ENCODE measurements around the gene TGM1. TPM values are rescaled to one million over a fixed set of nuclear protein-coding genes. Genes with fewer than 3 reads are reported as not detected.

The TGM1 gene
- total RNA-seq, 6 experiments from 2014 or later, result 0.37 to 1.9 (median 0.77) TPM

DNA sequence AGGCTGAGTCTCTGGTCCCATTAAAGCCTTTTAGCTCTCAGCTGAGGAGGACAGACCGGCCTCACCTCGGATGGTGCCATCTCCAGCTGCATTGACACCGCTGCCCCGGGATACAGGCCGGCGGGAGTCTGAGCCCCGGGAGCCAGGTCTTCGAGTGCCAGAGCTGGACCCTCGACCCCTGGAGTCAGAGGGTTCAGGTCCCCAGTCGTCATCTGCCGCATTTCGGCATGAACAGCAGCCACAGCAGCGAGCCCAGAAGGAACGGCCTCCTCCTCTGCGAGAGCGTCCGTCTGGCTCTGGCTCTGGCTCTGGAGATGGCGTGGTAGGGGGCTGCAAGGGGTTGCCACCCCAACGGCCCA, 1.0 kb downstream of the TGM1 start:
- intact Hi-C loops (cut with DNase I), result no loop called here
- Histone ChIP-seq H3K4me3 (no peak overlapping the region), H3K36me3 (peaks cover 0 to 8% (median 2%) of the 10 kb centered on the region in 4 donors), H3K27me3 (no peaks in the 10 kb centered on the region), H3K4me1 (no peaks in the 10 kb centered on the region), H3K9me3 (no peaks in the 10 kb centered on the region), H3K27ac (no peak overlapping the region)
- DNase-seq (no peak), ATAC-seq (no peak)
- TF ChIP-seq POLR2A (IDR thresholded peaks at IDR 0.05) (no peak), CTCF (IDR thresholded peaks at IDR 0.05) (no peak)
- no CpG with 5 or more reads among the region's 19 CpGs for WGBS (ENCODE audit: insufficient coverage, low coverage, low lambda C conversion rate, missing lambda C conversion rate)

GRCh38 chr14:24261256-24261968, 1.6 kb downstream of the TGM1 start:
- intact Hi-C loops (cut with DNase I), result no loop called here
- DNase-seq, result no peak

GRCh38 chr14:24260780-24261157, 2.2 kb downstream of the TGM1 start:
- ATAC-seq, result no peak
- intact Hi-C loops (cut with DNase I), result no loop called here

More at GRCh38 chr14:24261256-24261968, 1.6 kb downstream of the TGM1 start:
- ATAC-seq, result no peak
- WGBS (ENCODE audit: insufficient coverage, low coverage, low lambda C conversion rate, missing lambda C conversion rate), result no CpG with 5 or more reads among the region's 20 CpGs
- Histone ChIP-seq H3K36me3 (peaks cover 0 to 3% (median 0%) of the 10 kb centered on the region in 4 donors), H3K9me3 (no peaks in the 10 kb centered on the region), H3K27ac (no peak overlapping the region), H3K4me3 (no peak overlapping the region), H3K4me1 (no peaks in the 10 kb centered on the region), H3K27me3 (no peaks in the 10 kb centered on the region)
- no peak for TF ChIP-seq CTCF (IDR thresholded peaks at IDR 0.05)
- TF ChIP-seq POLR2A (IDR thresholded peaks at IDR 0.05), result no peak

DNA sequence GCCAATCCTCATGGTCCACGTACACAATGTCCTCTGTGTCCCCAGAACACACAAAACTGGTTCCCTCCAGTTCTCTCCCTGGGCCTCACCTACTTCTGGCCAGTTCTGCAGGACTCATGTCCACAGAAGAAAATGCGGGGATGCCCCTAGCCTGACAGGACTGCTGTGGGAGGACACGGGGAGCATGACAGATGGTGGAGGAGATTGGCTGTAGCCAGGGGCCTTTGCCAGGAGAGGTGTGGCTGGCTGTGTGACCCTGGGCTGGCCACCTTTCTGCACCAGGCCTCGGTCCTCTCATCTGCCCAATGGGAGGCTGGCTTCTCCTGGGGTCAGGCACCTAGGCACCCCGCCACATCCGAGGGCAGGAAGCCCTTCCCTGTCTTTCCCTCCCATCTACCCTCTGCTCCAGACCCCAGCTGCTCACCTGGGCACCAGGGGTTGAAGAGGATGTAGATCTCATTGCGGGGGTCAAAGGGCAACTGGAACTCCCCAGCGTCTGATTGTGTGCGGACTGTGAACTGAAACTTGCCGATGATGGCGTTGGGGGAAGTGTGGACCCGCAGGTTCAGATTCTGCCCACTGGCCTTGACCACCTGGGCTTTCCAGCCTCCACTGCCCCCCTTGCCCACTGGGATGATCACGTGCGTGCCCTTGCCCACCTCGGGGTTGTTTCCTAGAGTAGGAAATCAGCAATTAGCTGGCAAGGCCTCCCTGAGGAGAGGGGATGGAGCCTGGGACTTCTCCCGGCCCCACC, 2.8 kb downstream of the TGM1 start:
- Histone ChIP-seq H3K4me3 (no peak overlapping the region), H3K4me1 (no peaks in the 10 kb centered on the region), H3K9me3 (no peaks in the 10 kb centered on the region), H3K27me3 (no peaks in the 10 kb centered on the region), H3K36me3 (no peaks in the 10 kb centered on the region), H3K27ac (no peak overlapping the region)
- DNase-seq (no peak), ATAC-seq (peak in 1 of 4 donors; percentile 4)
- intact Hi-C loops (cut with DNase I), result no loop called here
- 86% methylated on average over 5 of the region's 16 CpGs for WGBS (ENCODE audit: insufficient coverage, low coverage, low lambda C conversion rate, missing lambda C conversion rate)
- TF ChIP-seq CTCF (IDR thresholded peaks at IDR 0.05) (no peak), POLR2A (IDR thresholded peaks at IDR 0.05) (no peak)

More at GRCh38 chr14:24260780-24261157, 2.2 kb downstream of the TGM1 start:
- 60% methylated on average over 1 of the region's 4 CpGs for WGBS (ENCODE audit: insufficient coverage, low coverage, low lambda C conversion rate, missing lambda C conversion rate)
- H3K27me3 ChIP-seq, result no peaks in the 10 kb centered on the region
- H3K9me3 ChIP-seq, result no peaks in the 10 kb centered on the region
- H3K36me3 ChIP-seq, result no peaks in the 10 kb centered on the region
- DNase-seq, result no peak
- no peaks in the 10 kb centered on the region for H3K4me1 ChIP-seq
- TF ChIP-seq CTCF (IDR thresholded peaks at IDR 0.05) (no peak), POLR2A (IDR thresholded peaks at IDR 0.05) (no peak)
- no peak overlapping the region for H3K27ac ChIP-seq
- no peak overlapping the region for H3K4me3 ChIP-seq

Measured in right lobe of liver (tissue), 6 donors.